Dendritic cell treated with granulocyte-macrophage colony-stimulating factor and Interleukin-4, amounts not matched to agents 40 ng/mL and 50 ng/mL, for 4 days (primary cell): Measurements from ENCODE around the gene EZH2.

Source experiments
- H3K27ac Mint-ChIP-seq: one replicate; pipeline ENCODE4 v1.8.0; 2022; ENCODE audit warnings: mild to moderate bottlenecking, mixed read lengths
- H3K27me3 Mint-ChIP-seq: one replicate; pipeline ENCODE4 v1.8.0; 2022; ENCODE audit warnings: mild to moderate bottlenecking, mixed read lengths
- H3K36me3 Mint-ChIP-seq: one replicate; pipeline ENCODE4 v1.8.0; 2022; ENCODE audit warnings: low read depth, mixed read lengths
- H3K4me1 Mint-ChIP-seq: one replicate; pipeline ENCODE4 v1.8.0; 2022; ENCODE audit warnings: low read depth, mixed read lengths
- H3K4me3 Mint-ChIP-seq: one replicate; pipeline ENCODE4 v1.8.0; 2022; ENCODE audit warnings: mild to moderate bottlenecking, moderate library complexity, mixed read lengths
- H3K9me3 Mint-ChIP-seq: one replicate; pipeline ENCODE4 v1.8.0; 2022; ENCODE audit warnings: mixed read lengths
- intact Hi-C: fragments of 100-400 bp; cut with micrococcal nuclease; formaldehyde crosslinking; loops from one replicate; pipeline ENCODE4 v1.15.0; 2022

The EZH2 gene

GRCh38 chr7:148884049-148884298 lies at the start of gene EZH2:
EZH2 (minus strand) TSS chr7:148884291; CDS start chr7:148847298, 36,993 bp downstream.
- H3K27me3 Mint-ChIP-seq: no peaks in the 10 kb centered on the region
- peaks cover 14% of the 10 kb centered on the region for H3K36me3 Mint-ChIP-seq
- H3K4me1 Mint-ChIP-seq: peaks cover 21% of the 10 kb centered on the region
- H3K27ac Mint-ChIP-seq: peak within 1 kb of the TSS; percentile 88
- H3K9me3 Mint-ChIP-seq: no peaks in the 10 kb centered on the region
- H3K4me3 Mint-ChIP-seq: peak within 1 kb of the TSS; percentile 92
- intact Hi-C loops: loop anchor here (2.0 to 10.0 kb wide), 4 partner anchors 57 to 208 kb away; partner anchors contain the start of gene ZNF786

- Mint-ChIP-seq H3K4me1 (no peaks in the 10 kb centered on the region), H3K27ac (no peak overlapping the region), H3K4me3 (no peak overlapping the region), H3K27me3 (no peaks in the 10 kb centered on the region), H3K36me3 (no peaks in the 10 kb centered on the region), H3K9me3 (no peaks in the 10 kb centered on the region)
- intact Hi-C loops: no loop called here
Measured at GRCh38 chr7:148931470-148931869, 47.4 kb upstream of the EZH2 start.

GRCh38 chr7:148930335-148930734 lies 46.2 kb upstream of the EZH2 start:
- H3K4me3 Mint-ChIP-seq: no peak overlapping the region
- no peaks in the 10 kb centered on the region for H3K27me3 Mint-ChIP-seq
- H3K9me3 Mint-ChIP-seq: no peaks in the 10 kb centered on the region
- no peaks in the 10 kb centered on the region for H3K36me3 Mint-ChIP-seq
- H3K27ac Mint-ChIP-seq: no peak overlapping the region
- intact Hi-C loops: no loop called here
- no peaks in the 10 kb centered on the region for H3K4me1 Mint-ChIP-seq

DNA sequence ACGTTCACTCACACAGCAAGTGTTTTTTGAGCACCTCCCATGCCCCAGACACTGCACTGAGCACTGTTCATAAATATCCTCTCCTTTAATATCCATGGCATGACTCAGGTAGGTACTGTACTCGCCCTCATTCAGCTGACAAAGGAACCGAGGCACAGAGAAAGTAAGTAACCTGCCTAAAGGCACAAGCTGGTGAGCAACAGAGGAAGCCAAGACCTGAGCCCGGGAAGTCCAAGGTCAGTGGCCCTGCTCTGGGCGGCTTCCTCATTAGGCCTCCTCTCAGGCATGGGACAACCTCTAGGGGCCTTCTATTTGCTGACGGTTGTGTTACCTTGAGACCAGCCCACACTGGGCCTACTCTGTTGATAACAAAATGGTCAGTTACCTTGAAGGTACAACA lies 45.1 kb upstream of the EZH2 start:
- Mint-ChIP-seq H3K4me1 (no peaks in the 10 kb centered on the region), H3K36me3 (no peaks in the 10 kb centered on the region), H3K9me3 (no peaks in the 10 kb centered on the region), H3K27me3 (no peaks in the 10 kb centered on the region), H3K27ac (no peak overlapping the region), H3K4me3 (no peak overlapping the region)
- intact Hi-C loops: no loop called here

GRCh38 chr7:148927123-148928045 lies 43.3 kb upstream of the EZH2 start:
- intact Hi-C loops: no loop called here
- no peaks in the 10 kb centered on the region for H3K4me1 Mint-ChIP-seq
- H3K4me3 Mint-ChIP-seq: no peak overlapping the region
- H3K9me3 Mint-ChIP-seq: no peaks in the 10 kb centered on the region
- no peaks in the 10 kb centered on the region for H3K27me3 Mint-ChIP-seq
- no peaks in the 10 kb centered on the region for H3K36me3 Mint-ChIP-seq
- no peak overlapping the region for H3K27ac Mint-ChIP-seq

- H3K4me1 Mint-ChIP-seq: no peaks in the 10 kb centered on the region
- H3K27ac Mint-ChIP-seq: no peak overlapping the region
- no peaks in the 10 kb centered on the region for H3K27me3 Mint-ChIP-seq
- H3K36me3 Mint-ChIP-seq: no peaks in the 10 kb centered on the region
- intact Hi-C loops: no loop called here
- no peaks in the 10 kb centered on the region for H3K9me3 Mint-ChIP-seq
- no peak overlapping the region for H3K4me3 Mint-ChIP-seq
Measured at GRCh38 chr7:148925836-148926235, 41.7 kb upstream of the EZH2 start.

DNA sequence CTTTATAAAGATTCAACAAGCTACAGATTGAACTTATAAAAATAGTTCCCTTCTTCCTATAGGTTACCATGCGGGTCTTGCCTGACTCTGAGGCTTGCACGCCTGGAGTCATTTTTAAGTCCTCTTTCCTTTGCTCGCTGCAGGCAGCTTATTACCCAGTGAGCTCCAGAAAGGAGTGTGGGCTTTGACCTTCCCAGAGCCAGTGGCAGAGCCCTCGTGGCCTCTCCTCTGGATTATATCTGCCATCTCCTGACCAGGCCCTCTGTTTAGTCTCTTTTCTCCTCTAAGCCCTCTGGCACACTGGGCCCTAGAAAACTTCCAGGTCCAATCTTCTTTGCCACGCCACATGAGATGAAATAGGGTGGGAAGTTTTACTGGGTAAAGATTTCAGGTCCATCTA lies 39.9 kb upstream of the EZH2 start:
- H3K4me1 Mint-ChIP-seq: no peaks in the 10 kb centered on the region
- H3K4me3 Mint-ChIP-seq: no peak overlapping the region
- intact Hi-C loops: no loop called here
- H3K27ac Mint-ChIP-seq: no peak overlapping the region
- H3K9me3 Mint-ChIP-seq: no peaks in the 10 kb centered on the region
- no peaks in the 10 kb centered on the region for H3K36me3 Mint-ChIP-seq
- H3K27me3 Mint-ChIP-seq: no peaks in the 10 kb centered on the region

- intact Hi-C loops: no loop called here
- no peaks in the 10 kb centered on the region for H3K27me3 Mint-ChIP-seq
- H3K36me3 Mint-ChIP-seq: no peaks in the 10 kb centered on the region
- H3K4me3 Mint-ChIP-seq: no peak overlapping the region
- no peak overlapping the region for H3K27ac Mint-ChIP-seq
- H3K4me1 Mint-ChIP-seq: no peaks in the 10 kb centered on the region
- H3K9me3 Mint-ChIP-seq: no peaks in the 10 kb centered on the region
Measured at GRCh38 chr7:148921806-148922205, 37.7 kb upstream of the EZH2 start.

DNA sequence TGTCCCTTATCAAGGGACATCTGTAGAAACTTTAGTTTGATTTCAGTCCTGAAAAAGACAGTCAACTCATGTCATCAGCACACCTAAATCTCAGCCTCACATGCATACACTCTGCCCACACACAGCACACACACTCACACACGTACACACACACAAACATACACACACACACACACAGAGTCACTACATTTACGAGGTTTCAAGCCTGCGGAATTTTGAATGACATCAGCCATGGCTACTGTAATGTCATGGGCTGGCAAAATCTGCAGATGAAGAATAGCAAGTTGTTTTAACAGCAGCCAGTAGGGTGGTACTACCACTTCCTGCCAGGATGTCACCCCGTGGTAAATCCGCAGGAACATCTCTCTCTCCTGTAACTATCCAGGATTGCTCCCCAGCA lies 37.1 kb upstream of the EZH2 start:
- H3K4me3 Mint-ChIP-seq: no peak overlapping the region
- H3K27ac Mint-ChIP-seq: no peak overlapping the region
- no peaks in the 10 kb centered on the region for H3K36me3 Mint-ChIP-seq
- H3K9me3 Mint-ChIP-seq: no peaks in the 10 kb centered on the region
- intact Hi-C loops: no loop called here
- no peaks in the 10 kb centered on the region for H3K4me1 Mint-ChIP-seq
- no peaks in the 10 kb centered on the region for H3K27me3 Mint-ChIP-seq

GRCh38 chr7:148919859-148920258 lies 35.8 kb upstream of the EZH2 start:
- H3K9me3 Mint-ChIP-seq: no peaks in the 10 kb centered on the region

DNA sequence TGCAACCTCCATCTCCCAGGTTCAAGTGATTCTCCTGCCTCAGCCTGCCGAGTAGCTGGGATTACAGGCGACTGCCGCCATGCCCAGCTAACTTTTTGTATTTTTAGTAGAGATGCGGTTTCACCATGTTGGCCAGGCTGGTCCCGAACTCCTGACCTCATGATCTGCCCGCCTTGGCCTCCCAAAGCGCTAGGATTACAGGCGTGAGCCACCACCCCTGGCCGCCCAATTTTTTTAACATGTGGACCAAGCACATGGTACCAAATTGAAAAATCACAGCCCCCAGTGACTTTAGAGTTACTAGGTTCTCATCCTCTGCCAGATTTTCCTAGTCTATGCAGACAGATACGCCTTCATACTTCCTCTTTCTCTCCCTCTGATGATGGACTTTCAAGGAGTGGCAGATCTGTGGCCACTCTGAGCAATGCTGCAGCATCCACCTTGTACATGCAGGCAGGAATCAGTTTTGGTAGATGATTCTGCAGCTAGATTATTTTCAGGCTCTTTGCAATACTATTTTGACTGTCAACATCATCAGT lies 34.0 kb upstream of the EZH2 start:
- intact Hi-C loops: no loop called here
- no peak overlapping the region for H3K27ac Mint-ChIP-seq
- no peaks in the 10 kb centered on the region for H3K27me3 Mint-ChIP-seq
- no peaks in the 10 kb centered on the region for H3K36me3 Mint-ChIP-seq
- H3K4me3 Mint-ChIP-seq: no peak overlapping the region
- no peaks in the 10 kb centered on the region for H3K9me3 Mint-ChIP-seq
- peaks cover 8% of the 10 kb centered on the region for H3K4me1 Mint-ChIP-seq

More at GRCh38 chr7:148919859-148920258, 35.8 kb upstream of the EZH2 start:
- intact Hi-C loops: no loop called here
- Mint-ChIP-seq H3K4me3 (no peak overlapping the region), H3K36me3 (no peaks in the 10 kb centered on the region), H3K27ac (no peak overlapping the region), H3K4me1 (no peaks in the 10 kb centered on the region), H3K27me3 (no peaks in the 10 kb centered on the region)

DNA sequence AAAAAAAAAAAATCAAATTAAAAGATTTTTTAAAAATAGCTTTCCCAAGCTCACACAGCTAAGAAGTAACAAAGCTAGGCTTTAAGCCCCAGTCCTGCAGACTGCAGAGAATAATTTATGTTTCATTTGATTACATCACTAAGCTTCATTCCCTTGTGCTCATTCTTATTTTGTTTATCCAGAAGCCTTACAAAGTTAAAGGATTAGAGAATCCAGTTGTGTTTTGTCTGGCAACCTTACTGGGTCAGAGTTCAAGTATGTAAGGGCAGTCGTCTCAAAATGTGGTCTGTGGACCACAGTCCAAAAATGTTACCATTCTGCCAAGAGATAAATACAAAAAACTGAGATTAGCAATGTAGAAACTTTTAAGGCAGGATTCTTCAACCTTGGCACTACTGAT lies 32.1 kb upstream of the EZH2 start:
- Mint-ChIP-seq H3K27ac (no peak overlapping the region), H3K4me3 (no peak overlapping the region), H3K4me1 (peaks cover 14% of the 10 kb centered on the region), H3K36me3 (no peaks in the 10 kb centered on the region), H3K9me3 (no peaks in the 10 kb centered on the region), H3K27me3 (no peaks in the 10 kb centered on the region)
- intact Hi-C loops: no loop called here

DNA sequence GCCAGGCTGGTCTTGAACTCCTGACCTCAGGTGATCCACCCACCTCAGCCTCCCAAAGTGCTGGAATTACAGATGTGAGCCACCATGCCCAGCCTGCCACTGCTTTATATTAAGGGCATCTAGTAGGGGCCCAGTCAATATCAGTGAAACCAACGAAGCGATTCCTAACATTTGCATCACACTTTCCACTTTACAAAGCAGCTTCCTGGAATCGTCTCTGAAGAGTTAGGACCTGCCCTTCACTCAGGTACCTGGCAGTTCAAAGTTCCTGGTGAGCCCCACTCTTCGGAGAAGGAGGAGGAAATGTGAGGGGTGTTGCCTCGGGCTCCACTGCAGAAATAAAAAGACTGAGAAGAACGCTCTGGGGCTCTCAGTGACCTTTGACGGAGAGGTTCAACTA lies 31.1 kb upstream of the EZH2 start:
- no peaks in the 10 kb centered on the region for H3K36me3 Mint-ChIP-seq
- peaks cover 17% of the 10 kb centered on the region for H3K4me1 Mint-ChIP-seq
- intact Hi-C loops: no loop called here
- no peak overlapping the region for H3K27ac Mint-ChIP-seq
- H3K9me3 Mint-ChIP-seq: no peaks in the 10 kb centered on the region
- H3K27me3 Mint-ChIP-seq: peaks cover 3% of the 10 kb centered on the region
- no peak overlapping the region for H3K4me3 Mint-ChIP-seq

- Mint-ChIP-seq H3K9me3 (no peaks in the 10 kb centered on the region), H3K4me3 (no peak overlapping the region), H3K4me1 (peaks cover 27% of the 10 kb centered on the region), H3K36me3 (no peaks in the 10 kb centered on the region), H3K27me3 (peaks cover 6% of the 10 kb centered on the region), H3K27ac (no peak overlapping the region)
- intact Hi-C loops: no loop called here
Measured at GRCh38 chr7:148914208-148914777, 30.2 kb upstream of the EZH2 start.
